GM18508 (cell line): ENCODE data around the gene AFAP1L1.
"Not testable (repeated sequence)": the region's sequence is repeated elsewhere in the genome, so short reads cannot be mapped to it uniquely, and the experiment has no call there.

Experiments
- ATAC-seq: cut with Tn5 transposase; IDR thresholded peaks from one replicate; pipeline ENCODE4 v1.9.1; 2021; ENCODE audit warnings: moderate number of reproducible peaks; ENCODE audit not compliant: insufficient read depth, unreplicated experiment

AFAP1L1 gene

DNA sequence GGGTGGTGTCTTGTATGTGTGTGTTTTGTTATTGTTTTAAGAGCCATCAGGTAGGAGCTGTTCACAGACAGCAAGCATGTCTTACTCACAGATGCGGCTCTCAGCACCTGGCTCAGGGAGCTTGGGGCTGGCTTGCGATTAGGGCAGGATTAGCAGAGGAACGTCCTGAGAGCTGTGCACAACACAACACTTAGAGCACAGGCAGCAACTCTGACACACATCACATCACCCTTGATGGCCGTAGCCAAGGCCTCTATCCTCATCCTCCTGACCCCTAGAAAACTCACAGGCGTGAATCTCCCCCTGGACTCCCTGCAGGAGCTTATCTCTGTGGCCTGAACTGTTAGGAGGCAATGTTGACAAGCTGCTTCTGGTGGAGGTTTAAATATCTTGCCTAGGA is 114.5 kb downstream of the AFAP1L1 start:
- ATAC-seq: no peak

DNA sequence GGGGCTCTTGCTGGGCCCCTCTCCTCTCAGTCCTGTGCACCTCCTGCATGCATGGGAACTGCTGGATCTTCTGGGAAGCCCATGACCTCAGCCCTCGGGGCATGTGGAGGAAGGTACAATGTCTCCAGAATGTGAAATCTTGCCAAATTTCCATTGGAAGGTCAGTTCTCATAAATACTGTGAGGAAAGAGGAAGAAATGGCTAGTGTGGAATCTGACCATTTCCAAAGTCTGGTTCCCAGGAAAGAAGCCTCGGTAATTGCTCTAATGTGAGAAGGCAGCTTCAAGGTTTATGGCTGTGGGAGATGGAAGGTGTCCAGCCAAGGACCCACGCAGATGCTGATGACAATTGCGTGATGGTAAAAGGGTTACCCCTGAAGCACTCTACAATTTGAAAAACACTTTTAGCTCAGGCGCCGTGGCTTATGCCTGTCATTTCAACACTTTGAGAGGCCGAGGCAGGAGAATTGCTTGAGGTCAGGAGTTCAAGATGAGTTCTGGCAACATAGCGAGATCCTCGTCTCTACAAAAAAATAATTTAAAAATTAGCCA is 115.5 kb downstream of the AFAP1L1 start:
- no peak for ATAC-seq

DNA sequence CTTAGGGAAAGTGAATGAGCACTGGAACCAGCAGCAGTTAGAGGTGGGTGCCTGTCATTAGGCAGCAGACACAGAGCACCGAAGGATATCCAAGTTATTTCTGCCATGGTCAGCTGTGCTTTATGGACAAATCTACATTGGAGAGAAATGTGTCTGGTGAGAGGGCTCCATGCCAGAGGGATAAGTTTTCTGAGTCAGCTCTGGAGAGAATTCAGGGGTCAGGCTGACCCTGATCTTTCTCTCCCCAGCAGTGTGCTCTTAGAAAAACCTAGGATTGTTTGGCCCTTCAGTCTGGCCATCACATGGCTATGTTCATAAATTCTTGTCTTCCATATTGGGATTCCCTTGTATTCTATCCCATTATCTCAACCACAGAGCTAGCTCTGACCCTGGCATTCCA is 116.3 kb downstream of the AFAP1L1 start:
- ATAC-seq: no peak

DNA sequence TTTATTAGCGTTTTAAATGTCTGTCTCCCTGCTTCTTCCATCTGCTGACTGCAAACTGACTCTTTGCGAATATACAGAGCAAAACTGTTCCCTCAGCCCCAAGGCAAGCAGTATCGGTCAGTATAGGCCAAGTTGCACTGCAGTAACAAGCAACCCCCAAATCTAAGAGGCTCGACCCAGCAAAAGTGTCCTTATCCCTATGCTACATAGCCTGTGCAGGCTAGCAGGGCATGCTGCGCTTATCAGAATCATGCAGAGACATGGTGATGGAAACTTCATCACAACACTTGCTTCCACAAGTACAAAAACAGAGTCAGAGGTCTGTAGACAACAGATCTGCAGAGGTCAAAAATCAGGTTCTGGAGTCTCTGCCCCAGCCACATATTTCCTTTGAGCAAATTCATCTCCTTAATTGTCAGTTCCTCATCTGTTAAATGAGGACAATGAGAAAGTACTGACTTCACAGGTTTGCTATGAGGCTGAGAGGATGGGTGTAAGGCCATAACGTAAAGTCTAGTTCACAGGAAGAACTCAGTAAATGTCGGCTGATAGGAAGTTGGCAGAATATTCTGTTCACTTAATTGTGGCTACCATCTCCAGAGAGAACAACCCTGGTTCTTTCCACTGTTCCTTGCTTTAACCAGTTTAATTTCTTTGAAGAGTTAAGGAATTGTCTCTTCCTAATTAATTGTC is 117.0 kb downstream of the AFAP1L1 start:
- no peak for ATAC-seq

DNA sequence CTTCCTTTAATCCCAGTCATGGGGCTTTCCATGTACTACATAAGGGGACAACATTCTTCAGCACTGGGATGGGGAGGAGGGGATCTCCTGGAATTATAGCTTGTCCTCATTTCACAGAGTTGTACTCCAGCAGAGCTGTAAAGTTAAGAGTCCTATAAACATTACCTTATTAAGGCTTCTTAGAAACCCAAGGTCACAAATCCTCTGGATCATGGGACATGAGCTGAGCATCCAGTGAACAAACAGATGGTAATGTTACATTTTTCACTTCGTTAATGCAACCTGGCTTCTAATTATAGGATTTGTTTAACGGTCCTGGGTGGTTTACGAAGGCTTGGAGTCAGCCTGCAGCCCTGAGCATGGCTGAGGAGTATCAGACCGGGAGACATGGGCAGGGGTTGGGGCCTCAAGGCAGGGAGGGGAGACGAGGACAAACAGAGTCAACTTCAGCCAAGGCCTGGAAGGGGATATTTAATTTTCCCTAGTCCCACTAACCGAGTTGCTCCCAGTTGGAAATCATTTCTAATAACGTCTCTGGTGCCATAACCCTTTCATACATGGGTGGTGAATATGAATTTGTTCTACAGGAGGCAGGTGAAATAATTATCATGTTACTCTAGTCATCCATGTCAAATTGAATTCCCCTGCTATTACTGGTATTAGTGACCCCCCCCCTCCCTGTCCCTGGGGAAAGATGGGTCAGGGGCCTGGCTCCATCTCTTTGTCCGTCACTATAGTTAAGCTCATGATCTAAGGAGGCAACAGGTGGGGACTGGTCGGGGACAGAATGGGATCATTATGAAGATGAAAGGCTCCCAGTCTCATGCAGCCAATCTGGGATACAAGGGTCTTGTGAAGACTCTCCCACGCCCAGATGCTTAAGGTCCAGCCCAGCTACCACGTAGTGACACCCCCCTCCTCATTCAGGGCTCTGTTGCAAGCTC is 118.2 kb downstream of the AFAP1L1 start:
- ATAC-seq: no peak

DNA sequence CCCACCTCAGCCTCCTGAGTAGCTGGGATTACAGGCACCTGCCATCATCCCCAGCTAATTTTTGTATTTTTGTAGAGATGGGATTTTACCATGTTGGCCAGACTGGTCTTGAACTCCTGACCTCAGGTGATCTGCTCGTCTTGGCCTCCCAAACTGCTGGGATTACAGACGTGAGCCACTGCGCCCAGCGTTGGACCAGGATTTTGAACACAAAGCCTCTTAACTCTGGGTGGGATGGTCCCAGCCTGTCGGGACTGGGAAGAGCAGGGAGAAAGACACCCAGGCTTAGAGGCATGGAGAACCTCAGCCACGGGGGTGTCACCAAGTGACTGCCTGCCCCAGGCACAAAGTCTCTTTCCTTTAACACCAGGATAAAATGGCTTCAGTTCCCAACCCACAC is 119.4 kb downstream of the AFAP1L1 start:
- not testable (repeated sequence) for ATAC-seq
